Effector memory CD4-positive, alpha-beta T cell (primary cell): ENCODE results near the gene RPL15.

Source experiments
- DNase-seq, 3 donors: peaks; one replicate each; pipeline ENCODE4 v3.0.0-alpha.2; 2020
- H3K27ac ChIP-seq: 2 replicates; pipeline ENCODE4 v1.7.0; 2013; ENCODE audit warnings: mild to moderate bottlenecking, low read length, moderate library complexity; ENCODE audit not compliant: insufficient read depth, poor library complexity, severe bottlenecking
- H3K27me3 ChIP-seq: replicated peaks from 2 replicates; pipeline ENCODE4 v1.7.0; 2013; ENCODE audit warnings: mild to moderate bottlenecking, low read length; ENCODE audit not compliant: insufficient read depth, control insufficient read depth, poor library complexity, severe bottlenecking
- H3K36me3 ChIP-seq: 2 replicates; pipeline ENCODE4 v1.7.0; 2013; ENCODE audit warnings: mild to moderate bottlenecking, low read length, moderate library complexity; ENCODE audit not compliant: control insufficient read depth, insufficient read depth
- H3K4me1 ChIP-seq: 2 replicates; pipeline ENCODE4 v1.7.0; 2013; ENCODE audit warnings: low read length, mild to moderate bottlenecking; ENCODE audit not compliant: control insufficient read depth, insufficient read depth, poor library complexity, severe bottlenecking
- H3K4me3 ChIP-seq: 2 replicates; pipeline ENCODE4 v1.7.0; 2013; ENCODE audit warnings: low read length, low read depth, mild to moderate bottlenecking; ENCODE audit not compliant: insufficient read depth, poor library complexity, severe bottlenecking
- H3K9me3 ChIP-seq: 2 replicates; pipeline ENCODE4 v1.7.0; 2013; ENCODE audit warnings: mild to moderate bottlenecking, low read length, moderate library complexity; ENCODE audit not compliant: control insufficient read depth

The RPL15 gene

DNA sequence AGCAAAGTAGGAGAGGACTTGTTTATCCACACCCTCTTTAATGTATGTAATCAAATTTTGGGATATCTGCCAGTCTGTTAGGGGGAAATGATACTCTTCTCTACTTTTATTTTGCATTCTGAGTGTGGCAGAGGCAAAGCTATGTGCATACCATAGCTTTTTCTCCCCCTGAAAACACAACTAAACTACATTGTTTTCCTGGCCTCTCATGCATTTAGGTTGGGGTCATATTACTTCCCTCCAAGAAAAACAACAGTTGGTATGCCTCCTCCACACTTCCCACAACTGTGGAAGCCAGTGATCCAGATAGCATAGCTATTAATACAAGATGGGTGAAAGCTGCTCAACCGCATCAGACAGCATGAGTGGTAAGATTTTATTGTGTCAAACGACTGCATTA lies 6.9 kb downstream of the RPL15 start:
- H3K36me3 ChIP-seq: peaks cover 17% of the 10 kb centered on the region
- no peak overlapping the region for H3K27ac ChIP-seq
- H3K27me3 ChIP-seq: no peaks in the 10 kb centered on the region
- no peaks in the 10 kb centered on the region for H3K9me3 ChIP-seq
- peaks cover 2% of the 10 kb centered on the region for H3K4me1 ChIP-seq
- no peak for DNase-seq
- no peak overlapping the region for H3K4me3 ChIP-seq

DNA sequence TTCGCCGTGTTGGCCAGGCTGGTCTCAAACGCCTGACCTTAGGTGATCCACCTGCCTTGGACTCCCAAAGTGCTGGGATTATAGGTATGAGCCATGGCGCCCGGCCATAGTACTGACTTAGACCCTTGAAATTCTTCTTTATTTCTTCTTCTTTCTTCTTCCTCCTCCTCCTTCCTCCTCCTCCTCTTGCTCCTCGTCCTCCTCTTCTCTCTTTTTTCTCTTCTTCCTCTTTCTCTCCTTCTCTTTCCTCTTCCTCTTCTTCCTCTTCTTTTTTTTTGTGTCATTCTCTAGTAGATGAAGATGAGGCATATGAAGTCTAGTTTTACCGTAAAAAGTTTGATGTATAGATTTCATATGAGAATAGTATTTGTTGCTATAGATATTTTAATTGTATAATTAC lies 9.3 kb downstream of the RPL15 start:
- H3K4me3 ChIP-seq: no peak overlapping the region
- H3K27me3 ChIP-seq: no peaks in the 10 kb centered on the region
- no peak for DNase-seq
- H3K36me3 ChIP-seq: peaks cover 3% of the 10 kb centered on the region
- no peaks in the 10 kb centered on the region for H3K9me3 ChIP-seq
- no peaks in the 10 kb centered on the region for H3K4me1 ChIP-seq
- no peak overlapping the region for H3K27ac ChIP-seq

DNA sequence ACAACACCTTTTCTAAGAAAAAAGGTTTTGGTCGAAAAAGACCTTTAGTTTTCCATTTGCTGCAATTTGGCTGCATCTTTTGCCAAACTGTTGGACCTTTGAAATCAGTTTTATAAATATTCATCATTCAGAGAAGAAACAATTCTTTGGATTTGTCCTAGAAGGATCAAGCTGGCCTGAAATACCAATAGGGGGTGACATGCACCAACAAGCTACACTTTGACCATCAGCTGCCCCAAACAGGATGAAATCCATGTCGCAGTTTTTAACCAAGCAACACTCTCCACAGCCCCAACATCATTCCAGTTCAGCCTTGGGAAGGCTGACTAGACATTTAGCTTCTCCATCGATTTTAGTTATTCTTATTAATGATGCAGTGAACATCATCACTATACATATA lies 9.8 kb downstream of the RPL15 start:
- no peak overlapping the region for H3K4me3 ChIP-seq
- H3K9me3 ChIP-seq: no peaks in the 10 kb centered on the region
- H3K36me3 ChIP-seq: peaks cover 3% of the 10 kb centered on the region
- no peak overlapping the region for H3K27ac ChIP-seq
- no peaks in the 10 kb centered on the region for H3K27me3 ChIP-seq
- DNase-seq: no peak
- no peaks in the 10 kb centered on the region for H3K4me1 ChIP-seq

DNA sequence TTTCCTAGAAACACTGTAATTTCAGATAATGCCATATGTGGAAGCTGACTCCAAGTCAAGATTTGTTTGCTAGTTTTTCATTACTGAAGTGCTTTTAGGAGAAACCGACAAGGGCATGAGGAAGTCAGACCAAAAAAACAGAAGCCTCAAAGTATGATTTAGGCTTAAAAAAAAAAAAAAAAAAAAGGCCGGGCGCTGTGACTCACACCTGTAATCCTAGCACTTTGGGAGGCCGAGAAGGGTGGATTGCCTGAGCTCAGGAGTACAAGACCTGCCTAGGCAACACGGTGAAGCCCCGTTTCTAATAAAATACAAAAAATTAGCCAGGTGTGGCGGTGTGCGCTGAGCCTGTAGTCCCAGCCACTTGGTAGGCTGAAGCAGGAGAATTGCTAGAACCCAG lies 11.6 kb downstream of the RPL15 start:
- no peaks in the 10 kb centered on the region for H3K4me1 ChIP-seq
- no peak for DNase-seq
- H3K4me3 ChIP-seq: no peak overlapping the region
- H3K36me3 ChIP-seq: peaks cover 3% of the 10 kb centered on the region
- no peak overlapping the region for H3K27ac ChIP-seq
- no peaks in the 10 kb centered on the region for H3K27me3 ChIP-seq
- no peaks in the 10 kb centered on the region for H3K9me3 ChIP-seq

GRCh38 chr3:23931597-23931996 lies 14.7 kb downstream of the RPL15 start:
- DNase-seq: no peak
- H3K27me3 ChIP-seq: no peaks in the 10 kb centered on the region
- no peaks in the 10 kb centered on the region for H3K9me3 ChIP-seq
- H3K4me1 ChIP-seq: no peaks in the 10 kb centered on the region
- H3K27ac ChIP-seq: no peak overlapping the region
- H3K36me3 ChIP-seq: no peaks in the 10 kb centered on the region
- H3K4me3 ChIP-seq: no peak overlapping the region

DNA sequence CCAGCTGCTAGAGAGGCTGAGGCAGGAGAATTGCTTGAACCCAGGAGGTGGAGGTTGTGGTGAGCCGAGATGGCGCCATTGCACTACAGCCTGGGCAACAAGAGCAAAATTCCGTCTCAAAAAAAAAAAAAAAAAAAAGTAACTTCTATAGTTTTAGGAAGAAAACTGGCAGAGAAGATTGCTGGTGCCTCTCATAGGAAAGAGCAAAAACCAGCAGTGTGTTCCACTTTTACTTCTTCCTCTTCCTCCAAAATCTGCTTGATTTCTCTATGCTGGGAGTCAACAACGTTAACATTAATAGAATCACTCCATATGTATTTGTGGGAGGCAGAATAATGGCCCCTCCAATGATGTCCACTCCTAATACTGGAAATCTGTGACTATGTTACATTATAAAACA lies 15.6 kb downstream of the RPL15 start:
- no peak for DNase-seq
- Histone ChIP-seq H3K9me3 (no peaks in the 10 kb centered on the region), H3K4me3 (no peak overlapping the region), H3K27ac (no peak overlapping the region), H3K27me3 (no peaks in the 10 kb centered on the region), H3K36me3 (no peaks in the 10 kb centered on the region), H3K4me1 (no peaks in the 10 kb centered on the region)

- no peak overlapping the region for H3K27ac ChIP-seq
- DNase-seq: no peak
- H3K4me1 ChIP-seq: no peaks in the 10 kb centered on the region
- H3K27me3 ChIP-seq: no peaks in the 10 kb centered on the region
- H3K9me3 ChIP-seq: no peaks in the 10 kb centered on the region
- no peaks in the 10 kb centered on the region for H3K36me3 ChIP-seq
- no peak overlapping the region for H3K4me3 ChIP-seq
Observed at GRCh38 chr3:23934253-23934652, 17.3 kb downstream of the RPL15 start.

DNA sequence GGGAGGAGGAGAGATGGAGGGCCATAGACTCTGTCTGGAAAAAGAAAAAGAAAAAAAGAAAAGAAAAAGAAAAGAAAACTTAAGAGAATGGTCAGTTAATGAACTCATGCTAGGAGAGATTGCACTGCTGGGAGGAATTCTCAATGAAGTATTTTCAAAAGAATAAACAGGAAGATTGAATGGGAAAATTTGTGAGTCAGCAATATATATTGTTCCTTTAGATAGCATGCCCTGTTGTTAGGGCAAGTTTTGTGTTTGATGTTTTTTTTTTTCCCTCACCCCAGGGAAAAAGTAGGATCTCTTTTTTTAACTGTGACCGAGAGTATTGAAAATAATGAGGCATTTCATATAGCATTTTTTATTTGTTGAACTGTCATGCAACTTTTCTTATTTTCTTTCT lies 20.4 kb downstream of the RPL15 start:
- no peaks in the 10 kb centered on the region for H3K9me3 ChIP-seq
- no peaks in the 10 kb centered on the region for H3K27me3 ChIP-seq
- H3K4me1 ChIP-seq: no peaks in the 10 kb centered on the region
- H3K27ac ChIP-seq: no peak overlapping the region
- no peaks in the 10 kb centered on the region for H3K36me3 ChIP-seq
- no peak for DNase-seq
- H3K4me3 ChIP-seq: no peak overlapping the region

DNA sequence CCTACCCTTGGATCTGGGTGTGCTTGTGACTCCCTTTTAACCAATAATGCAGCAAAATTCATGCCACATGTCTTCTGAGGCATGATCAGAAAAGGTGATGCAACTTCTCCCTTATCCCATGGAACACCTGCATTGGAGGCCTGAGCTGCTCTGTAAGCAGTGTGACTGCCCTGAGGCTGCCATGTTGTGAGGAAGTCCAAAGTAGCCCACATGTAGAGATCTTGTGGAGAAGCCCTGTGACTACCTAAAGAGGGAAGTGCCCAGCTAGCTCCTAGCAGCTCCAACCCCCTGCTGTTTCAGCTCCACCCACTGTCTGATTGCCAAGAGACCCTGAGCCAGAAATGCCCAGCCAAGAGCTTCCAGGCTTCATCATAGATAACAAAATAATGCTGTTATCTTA lies 21.8 kb downstream of the RPL15 start:
- H3K27ac ChIP-seq: no peak overlapping the region
- DNase-seq: no peak
- H3K9me3 ChIP-seq: no peaks in the 10 kb centered on the region
- no peaks in the 10 kb centered on the region for H3K36me3 ChIP-seq
- H3K4me1 ChIP-seq: no peaks in the 10 kb centered on the region
- no peaks in the 10 kb centered on the region for H3K27me3 ChIP-seq
- no peak overlapping the region for H3K4me3 ChIP-seq

- Histone ChIP-seq H3K36me3 (no peaks in the 10 kb centered on the region), H3K4me3 (no peak overlapping the region), H3K27ac (no peak overlapping the region), H3K9me3 (no peaks in the 10 kb centered on the region), H3K4me1 (peaks cover 5% of the 10 kb centered on the region), H3K27me3 (no peaks in the 10 kb centered on the region)
- no peak for DNase-seq
Observed at GRCh38 chr3:23940775-23941174, 23.8 kb downstream of the RPL15 start.

DNA sequence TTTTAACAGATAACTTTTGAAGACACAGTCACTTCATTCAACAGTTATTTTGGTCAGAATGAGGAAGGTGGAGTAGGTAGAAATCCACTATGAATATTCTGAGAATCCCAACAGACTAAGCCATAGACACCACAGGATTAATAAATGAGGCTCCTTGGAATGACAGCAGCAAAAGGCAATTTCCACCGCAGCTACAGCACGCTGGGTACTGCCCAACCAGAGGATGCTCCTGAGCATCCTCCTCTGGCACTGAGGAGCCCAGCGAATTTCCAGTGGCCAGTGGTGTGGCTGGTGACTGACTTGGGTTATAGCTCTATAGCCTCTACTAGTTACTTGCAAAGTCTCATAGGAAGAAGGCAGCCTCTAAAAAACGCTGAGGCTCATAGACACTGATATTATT lies 24.5 kb downstream of the RPL15 start:
- H3K4me3 ChIP-seq: no peak overlapping the region
- H3K36me3 ChIP-seq: no peaks in the 10 kb centered on the region
- no peaks in the 10 kb centered on the region for H3K9me3 ChIP-seq
- no peaks in the 10 kb centered on the region for H3K27me3 ChIP-seq
- no peak overlapping the region for H3K27ac ChIP-seq
- peaks cover 8% of the 10 kb centered on the region for H3K4me1 ChIP-seq
- DNase-seq: no peak
